HFFc6 (cell line): ENCODE results near the gene LRRC14B. TPM values are rescaled to one million over a fixed set of nuclear protein-coding genes. Genes with fewer than 3 reads are reported as not detected.
"Not testable (repeated sequence)": the region's sequence is repeated elsewhere in the genome, so short reads cannot be mapped to it uniquely, and the experiment has no call there.

Source experiments
- DNase-seq: peaks from one replicate; pipeline ENCODE4 v3.0.0-alpha.2; 2018
- H3K27ac Mint-ChIP-seq: 2 replicates; pipeline ENCODE4 v1.8.0; 2020; ENCODE audit warnings: mild to moderate bottlenecking, mixed read lengths
- H3K27me3 Mint-ChIP-seq: 2 replicates; pipeline ENCODE4 v1.8.0; 2021; ENCODE audit warnings: mild to moderate bottlenecking, moderate library complexity, mixed read lengths; ENCODE audit not compliant: insufficient read depth
- H3K36me3 Mint-ChIP-seq: 2 replicates; pipeline ENCODE4 v1.8.0; 2021; ENCODE audit warnings: low read depth, mixed read lengths
- H3K4me1 Mint-ChIP-seq: 2 replicates; pipeline ENCODE4 v1.8.0; 2020; ENCODE audit warnings: low read depth, mixed read lengths
- H3K4me3 Mint-ChIP-seq: 2 replicates; pipeline ENCODE4 v1.8.0; 2020; ENCODE audit warnings: mild to moderate bottlenecking, moderate library complexity, mixed read lengths
- H3K9me3 Mint-ChIP-seq: 2 replicates; pipeline ENCODE4 v1.8.0; 2020; ENCODE audit warnings: mild to moderate bottlenecking, mixed read lengths
- CTCF ChIP-seq: fragments of 200-600 bp; sonication (generic); IDR thresholded peaks from 2 replicates; pipeline ENCODE4 v1.5.0; 2021; ENCODE audit warnings: antibody characterized with exemption, mild to moderate bottlenecking
- total RNA-seq, 6 experiments: library from RNA; stranded (reverse); fragmentation: NEBNext Ultra II Directional; extraction: Animal tissue kit (Norgen Biotek cat#: 25700); gene quantifications; 2 replicates in 1 of 6; 3 replicates in 5 of 6; pipeline ENCODE4 v1.2.3, GENCODE V29; 2021

The LRRC14B gene
- total RNA-seq, 6 experiments from 2014 or later: not detected

GRCh38 chr5:228886-229285 lies 37.6 kb downstream of the LRRC14B start:
- no peaks in the 10 kb centered on the region for H3K9me3 Mint-ChIP-seq
- TF ChIP-seq CTCF: no peak
- no peak for DNase-seq
- no peaks in the 10 kb centered on the region for H3K27me3 Mint-ChIP-seq
- H3K36me3 Mint-ChIP-seq: peaks cover 52% of the 10 kb centered on the region
- H3K27ac Mint-ChIP-seq: no peak overlapping the region
- H3K4me1 Mint-ChIP-seq: no peaks in the 10 kb centered on the region
- H3K4me3 Mint-ChIP-seq: no peak overlapping the region

GRCh38 chr5:230711-231110 lies 39.4 kb downstream of the LRRC14B start:
- TF ChIP-seq CTCF: no peak
- H3K27ac Mint-ChIP-seq: no peak overlapping the region
- no peaks in the 10 kb centered on the region for H3K9me3 Mint-ChIP-seq
- H3K36me3 Mint-ChIP-seq: peaks cover 48% of the 10 kb centered on the region
- no peak for DNase-seq
- H3K27me3 Mint-ChIP-seq: no peaks in the 10 kb centered on the region
- H3K4me3 Mint-ChIP-seq: no peak overlapping the region
- H3K4me1 Mint-ChIP-seq: no peaks in the 10 kb centered on the region

- H3K27ac Mint-ChIP-seq: no peak overlapping the region
- no peaks in the 10 kb centered on the region for H3K9me3 Mint-ChIP-seq
- H3K36me3 Mint-ChIP-seq: peaks cover 48% of the 10 kb centered on the region
- no peak for DNase-seq
- H3K27me3 Mint-ChIP-seq: no peaks in the 10 kb centered on the region
- no peak overlapping the region for H3K4me3 Mint-ChIP-seq
- TF ChIP-seq CTCF: no peak
- H3K4me1 Mint-ChIP-seq: no peaks in the 10 kb centered on the region
These were observed 40.4 kb downstream of the LRRC14B start for GRCh38 chr5:231661-232060.

GRCh38 chr5:233426-233825 lies 42.1 kb downstream of the LRRC14B start:
- H3K9me3 Mint-ChIP-seq, H3K27ac Mint-ChIP-seq, DNase-seq, H3K4me1 Mint-ChIP-seq, H3K4me3 Mint-ChIP-seq, H3K27me3 Mint-ChIP-seq: not testable (repeated sequence)
- peaks cover 39% of the 10 kb centered on the region for H3K36me3 Mint-ChIP-seq

- no peak for TF ChIP-seq CTCF
- Mint-ChIP-seq H3K27me3 (no peaks in the 10 kb centered on the region), H3K27ac (no peak overlapping the region), H3K4me1 (no peaks in the 10 kb centered on the region), H3K36me3 (peaks cover 30% of the 10 kb centered on the region), H3K9me3 (no peaks in the 10 kb centered on the region), H3K4me3 (no peak overlapping the region)
- DNase-seq: no peak
These were observed 43.2 kb downstream of the LRRC14B start for GRCh38 chr5:234450-234849.

GRCh38 chr5:235527-235926 lies 44.2 kb downstream of the LRRC14B start:
- H3K27me3 Mint-ChIP-seq, H3K4me1 Mint-ChIP-seq, H3K4me3 Mint-ChIP-seq, H3K27ac Mint-ChIP-seq, H3K9me3 Mint-ChIP-seq, DNase-seq: not testable (repeated sequence)
- H3K36me3 Mint-ChIP-seq: peaks cover 36% of the 10 kb centered on the region

- not testable (repeated sequence) for H3K4me3 Mint-ChIP-seq, H3K4me1 Mint-ChIP-seq, H3K27me3 Mint-ChIP-seq, DNase-seq, H3K27ac Mint-ChIP-seq, H3K9me3 Mint-ChIP-seq
- peaks cover 48% of the 10 kb centered on the region for H3K36me3 Mint-ChIP-seq
These were observed 46.6 kb downstream of the LRRC14B start for GRCh38 chr5:237931-238330.

GRCh38 chr5:240550-240949 lies 49.3 kb downstream of the LRRC14B start:
- not testable (repeated sequence) for H3K9me3 Mint-ChIP-seq, H3K4me3 Mint-ChIP-seq

GRCh38 chr5:241045-241669 lies 49.9 kb downstream of the LRRC14B start:
- DNase-seq, H3K27me3 Mint-ChIP-seq, H3K4me1 Mint-ChIP-seq, H3K9me3 Mint-ChIP-seq, H3K27ac Mint-ChIP-seq, H3K4me3 Mint-ChIP-seq: not testable (repeated sequence)
- peaks cover 60% of the 10 kb centered on the region for H3K36me3 Mint-ChIP-seq

More at GRCh38 chr5:240550-240949, 49.3 kb downstream of the LRRC14B start:
- DNase-seq, H3K27me3 Mint-ChIP-seq, H3K4me1 Mint-ChIP-seq, H3K27ac Mint-ChIP-seq: not testable (repeated sequence)
- H3K36me3 Mint-ChIP-seq: peaks cover 56% of the 10 kb centered on the region

GRCh38 chr5:243683-244367 lies 52.5 kb downstream of the LRRC14B start:
- H3K36me3 Mint-ChIP-seq: peaks cover 71% of the 10 kb centered on the region
- not testable (repeated sequence) for H3K27ac Mint-ChIP-seq, H3K27me3 Mint-ChIP-seq

More at GRCh38 chr5:243683-244367, 52.5 kb downstream of the LRRC14B start:
- H3K4me1 Mint-ChIP-seq: peaks cover 10% of the 10 kb centered on the region
- DNase-seq, H3K4me3 Mint-ChIP-seq, H3K9me3 Mint-ChIP-seq: not testable (repeated sequence)
